IMR-90 (cell line): ENCODE measurements around the gene TTC23L. TPM values are rescaled to one million over a fixed set of nuclear protein-coding genes. Genes with fewer than 3 reads are reported as not detected.

Experiments used
- ATAC-seq: fragments of 200-7000 bp; cut with Tn5 transposase; 2 replicates; pipeline ENCODE4 v1.9.1; 2020; ENCODE audit warnings: low read depth, mild to moderate bottlenecking, moderate library complexity
- BruUV-seq: library from RNA; stranded (reverse); fragments of 400-500 nt; replicated peaks from 2 replicates; lab custom pipeline; 2021; lab: Mats Ljungman, UMichigan
- CTCF ChIA-PET: fragments of 300-600 bp; formaldehyde crosslinking; extraction: SDS; loops from one replicate; lab custom pipeline; 2021; ENCODE audit warnings: antibody characterized with exemption; lab: Yijun Ruan, JAX
- POLR2A ChIA-PET: fragments of 300-600 bp; sonication (Branson Sonifier 250); formaldehyde crosslinking; loops from one replicate; lab custom pipeline; 2022; ENCODE audit warnings: antibody characterized with exemption; ENCODE audit not compliant: unreplicated experiment; lab: Charles Lee
- DNase-seq: peaks from one replicate; pipeline ENCODE4 v3.0.0; 2013
- H2AFZ ChIP-seq: replicated peaks from 2 replicates; pipeline ENCODE3; 2013; ENCODE audit warnings: low read length, mild to moderate bottlenecking; ENCODE audit not compliant: poor library complexity
- H2AK5ac ChIP-seq: 2 replicates; pipeline ENCODE4 v1.6.1; 2013; ENCODE audit warnings: low read depth, low read length, inconsistent platforms
- H2AK9ac ChIP-seq: replicated peaks from 2 replicates; pipeline ENCODE3; 2013; ENCODE audit warnings: mild to moderate bottlenecking, low read depth, low read length, moderate library complexity; ENCODE audit not compliant: poor library complexity
- H2BK120ac ChIP-seq: 2 replicates; pipeline ENCODE4 v1.6.1; 2013; ENCODE audit warnings: low read depth, low read length, inconsistent platforms
- H2BK15ac ChIP-seq: 3 replicates; pipeline ENCODE4 v1.6.1; 2013; ENCODE audit warnings: low read depth, low read length, inconsistent platforms
- H2BK20ac ChIP-seq: 2 replicates; pipeline ENCODE4 v1.6.1; 2013; ENCODE audit warnings: low read depth, mild to moderate bottlenecking, inconsistent platforms, low read length, moderate library complexity
- H2BK5ac ChIP-seq: 2 replicates; pipeline ENCODE4 v1.6.1; 2013; ENCODE audit warnings: mild to moderate bottlenecking, low read depth, low read length, inconsistent platforms; ENCODE audit not compliant: poor library complexity, severe bottlenecking
- H3K14ac ChIP-seq: replicated peaks from 2 replicates; pipeline ENCODE4 v1.6.1; 2013; ENCODE audit warnings: low read depth, low read length, inconsistent platforms
- H3K18ac ChIP-seq: 2 replicates; pipeline ENCODE4 v1.6.1; 2013; ENCODE audit warnings: low read depth, low read length, control low read depth
- H3K23ac ChIP-seq: 2 replicates; pipeline ENCODE4 v1.6.1; 2013; ENCODE audit warnings: low read depth, low read length, inconsistent platforms
- H3K27ac ChIP-seq: 2 replicates; pipeline ENCODE4 v1.5.1; 2013; ENCODE audit warnings: mild to moderate bottlenecking, control low read depth, low read length; ENCODE audit not compliant: insufficient read depth
- H3K27me3 ChIP-seq: 2 replicates; pipeline ENCODE4 v1.6.1; 2013; ENCODE audit warnings: low read length; ENCODE audit not compliant: control insufficient read depth, insufficient read depth
- H3K36me3 ChIP-seq: 2 replicates; pipeline ENCODE4 v1.6.1; 2013; ENCODE audit warnings: low read length, mixed read lengths; ENCODE audit not compliant: control insufficient read depth, insufficient read depth
- H3K4ac ChIP-seq: 2 replicates; pipeline ENCODE4 v1.6.1; 2013; ENCODE audit warnings: low read depth, low read length, inconsistent platforms
- H3K4me1 ChIP-seq: 2 replicates; pipeline ENCODE4 v1.6.1; 2013; ENCODE audit warnings: low read length, mixed read lengths; ENCODE audit not compliant: control insufficient read depth, insufficient read depth
- H3K4me2 ChIP-seq: 2 replicates; pipeline ENCODE4 v1.6.1; 2013; ENCODE audit warnings: low read depth, mild to moderate bottlenecking, control low read depth, low read length, moderate library complexity
- H3K4me3 ChIP-seq: 2 replicates; pipeline ENCODE4 v1.5.1; 2013; ENCODE audit warnings: low read depth, mild to moderate bottlenecking, control low read depth, low read length, moderate library complexity; ENCODE audit not compliant: insufficient read depth
- H3K56ac ChIP-seq: 2 replicates; pipeline ENCODE4 v1.6.1; 2013; ENCODE audit warnings: low read length, inconsistent platforms; ENCODE audit not compliant: insufficient read depth; ENCODE audit errors: extremely low read depth
- H3K79me1 ChIP-seq, 2 experiments: 2 replicates each; pipeline ENCODE4 v1.6.1; 2013; ENCODE audit warnings: low read length in 2 of 2, inconsistent platforms in 1 of 2, low read depth in 1 of 2
- H3K9ac ChIP-seq: 2 replicates; pipeline ENCODE4 v1.6.1; 2013; ENCODE audit warnings: low read depth, low read length, control low read depth
- H3K9me1 ChIP-seq: 2 replicates; pipeline ENCODE4 v1.6.1; 2013; ENCODE audit warnings: low read length, inconsistent platforms; ENCODE audit not compliant: insufficient read depth
- H3K9me3 ChIP-seq: 2 replicates; pipeline ENCODE4 v1.6.1; 2013; ENCODE audit warnings: low read length; ENCODE audit not compliant: control insufficient read depth, insufficient read depth
- H4K20me1 ChIP-seq: 2 replicates; pipeline ENCODE4 v1.6.1; 2013; ENCODE audit warnings: low read length, inconsistent platforms; ENCODE audit not compliant: insufficient read depth
- H4K5ac ChIP-seq: 2 replicates; pipeline ENCODE4 v1.6.1; 2013; ENCODE audit warnings: mild to moderate bottlenecking, low read depth, low read length, control low read depth
- H4K8ac ChIP-seq, 2 experiments: 2 replicates each; pipeline ENCODE4 v1.6.1; 2013; ENCODE audit warnings: low read depth in 2 of 2, low read length in 2 of 2, control low read depth in 1 of 2, inconsistent platforms in 1 of 2
- H4K91ac ChIP-seq: 2 replicates; pipeline ENCODE4 v1.6.1; 2013; ENCODE audit warnings: low read depth, low read length, inconsistent platforms; ENCODE audit not compliant: insufficient read depth
- BHLHE40 ChIP-seq: fragments of 150-350 bp; IDR thresholded peaks from 2 replicates; pipeline ENCODE4 v1.6.1; 2016; ENCODE audit warnings: mild to moderate bottlenecking, low read depth, low read length
- CEBPB ChIP-seq: IDR thresholded peaks from 2 replicates; pipeline ENCODE4 v1.6.1; 2012; ENCODE audit warnings: low read depth, low read length, improper control_type of control experiment
- CHD1 ChIP-seq: IDR thresholded peaks from 2 replicates; pipeline ENCODE4 v1.6.1; 2012; ENCODE audit warnings: low read depth, low read length, improper control_type of control experiment
- CTCF ChIP-seq: conservative IDR thresholded peaks from 2 replicates; pipeline ENCODE4 v1.5.1; 2012; ENCODE audit warnings: mild to moderate bottlenecking, low read depth, low read length, improper control_type of control experiment
- ELK1 ChIP-seq: fragments of 150-350 bp; IDR thresholded peaks from 2 replicates; pipeline ENCODE4 v1.6.1; 2016; ENCODE audit warnings: low read depth, mild to moderate bottlenecking, low read length, moderate library complexity, borderline replicate concordance
- FOS ChIP-seq: fragments of 150-350 bp; IDR thresholded peaks from 2 replicates; pipeline ENCODE4 v1.6.1; 2016; ENCODE audit warnings: low read depth, low read length
- MAFK ChIP-seq: IDR thresholded peaks from 2 replicates; pipeline ENCODE4 v1.6.1; 2012; ENCODE audit warnings: low read depth, low read length, improper control_type of control experiment
- MAZ ChIP-seq: IDR thresholded peaks from 2 replicates; pipeline ENCODE4 v1.6.1; 2012; ENCODE audit warnings: low read depth, mild to moderate bottlenecking, low read length, improper control_type of control experiment, moderate library complexity, borderline replicate concordance
- MXI1 ChIP-seq: IDR thresholded peaks from 2 replicates; pipeline ENCODE4 v1.6.1; 2012; ENCODE audit warnings: low read depth, mild to moderate bottlenecking, low read length, moderate library complexity, borderline replicate concordance
- NFE2L2 ChIP-seq: fragments of 150-350 bp; IDR thresholded peaks from 2 replicates; pipeline ENCODE4 v1.6.1; 2016; ENCODE audit warnings: low read depth, mild to moderate bottlenecking, low read length
- POLR2A ChIP-seq: IDR thresholded peaks from 2 replicates; pipeline ENCODE4 v1.6.1; 2012; ENCODE audit warnings: mild to moderate bottlenecking, low read depth, low read length
- RAD21 ChIP-seq: IDR thresholded peaks from 2 replicates; pipeline ENCODE4 v1.6.1; 2012; ENCODE audit warnings: low read length, improper control_type of control experiment
- RCOR1 ChIP-seq: IDR thresholded peaks from 2 replicates; pipeline ENCODE4 v1.6.1; 2012; ENCODE audit warnings: mild to moderate bottlenecking, low read length, improper control_type of control experiment; ENCODE audit not compliant: insufficient replicate concordance
- RFX5 ChIP-seq: IDR thresholded peaks from 2 replicates; pipeline ENCODE4 v1.8.0; 2012; ENCODE audit warnings: low read depth, mild to moderate bottlenecking, low read length, moderate library complexity
- SMC3 ChIP-seq: fragments of 150-350 bp; IDR thresholded peaks from 2 replicates; pipeline ENCODE4 v1.6.1; 2016; ENCODE audit warnings: low read depth, mild to moderate bottlenecking, antibody characterized with exemption, low read length, moderate library complexity
- USF2 ChIP-seq: fragments of 150-350 bp; IDR thresholded peaks from 2 replicates; pipeline ENCODE4 v1.6.1; 2017; ENCODE audit warnings: mild to moderate bottlenecking, antibody characterized with exemption, low read length, low read depth
- WGBS, 2 experiments: methylation state at CpG; one replicate each; pipeline versions ENCODE4 v1.1.5 to v1.1.7; 2013; ENCODE audit warnings: missing lambda C conversion rate in 2 of 2; ENCODE audit not compliant: insufficient read length in 1 of 2; ENCODE audit errors: extremely low coverage in 2 of 2; 5-methylcytosine and 5-hydroxymethylcytosine counted together
- dilution Hi-C: fragments of 300-500 bp; cut with HindIII; formaldehyde crosslinking; loops from one replicate; pipeline ENCODE4 v1.14.3; 2018; ENCODE audit warnings: low sequenced_read_pairs; ENCODE audit not compliant: unreplicated experiment
- in situ Hi-C: fragments of 300-500 bp; cut with MboI; formaldehyde crosslinking; loops from 3 replicates; pipeline ENCODE4 v1.14.3; 2019; ENCODE audit warnings: low sequenced_read_pairs, inconsistent platforms, mixed read lengths
- intact Hi-C: fragments of 100-400 bp; cut with micrococcal nuclease; formaldehyde crosslinking; loops from 2 replicates; pipeline ENCODE4 v1.10.0; 2022
- polyA plus RNA-seq, 3 experiments: library from polyadenylated mRNA; depleted of rRNA; stranded (reverse); fragments of >200 nt; gene quantifications; 2 replicates each; pipeline ENCODE4 v1.2.3, GENCODE V29; 2012; ENCODE audit warnings: low replicate concordance in 1 of 3
- total RNA-seq: library from RNA; depleted of rRNA; stranded (reverse); fragments of >200 nt; gene quantifications from 2 replicates; pipeline ENCODE4 v1.2.3, GENCODE V29; 2012

Gene TTC23L
- total and polyA plus RNA-seq, 2 of the 4 experiments (the other 2 are of a cell fraction) = under 0.01 TPM; not detected in 1

GRCh38 chr5:34834794-34835089 is 4.2 kb upstream of the TTC23L start:
- intact Hi-C loops = no loop called here
- ChIA-PET CTCF (no interaction called here), POLR2A (no interaction called here)
- Histone ChIP-seq H4K5ac (no peak overlapping the region), H3K79me1 (peaks cover 7 to 22% of the 10 kb centered on the region in 2 experiments), H3K18ac (no peak overlapping the region), H2AK9ac (no peak overlapping the region), H3K4me2 (no peak overlapping the region), H2AFZ (no peak overlapping the region), H3K4me3 (no peak overlapping the region), H3K23ac (no peak overlapping the region), H2BK5ac (no peak overlapping the region), H3K4ac (no peak overlapping the region), H4K20me1 (no peaks in the 10 kb centered on the region; the same call in 1 of the 2 replicates), H3K56ac (no peak overlapping the region), H4K8ac (0 out of 4 replicates have a peak overlapping the region, but pooled peaks of 1 of the 2 experiments have one; percentile 9), H2BK15ac (no peak overlapping the region), H3K14ac (no peak overlapping the region), H2BK120ac (no peak overlapping the region), H3K9me3 (no peaks in the 10 kb centered on the region), H3K36me3 (peaks cover 35% of the 10 kb centered on the region), H4K91ac (no peak overlapping the region), H2AK5ac (no peak overlapping the region), H3K9me1 (peaks cover 11% of the 10 kb centered on the region; the same call in 1 of the 2 replicates), H3K27ac (no peak overlapping the region), H2BK20ac (no peak overlapping the region), H3K9ac (no peak overlapping the region), H3K27me3 (no peaks in the 10 kb centered on the region), H3K4me1 (peaks cover 9% of the 10 kb centered on the region; the same call in 1 of the 2 replicates)
- no TSS peak for BruUV-seq
- no peak for DNase-seq
- ATAC-seq = no peak
- dilution Hi-C loops = no loop called here
- WGBS, 2 experiments = no CpG with 5 or more reads among the region's 1 CpG
- TF ChIP-seq NFE2L2 (no peak), SMC3 (no peak), CTCF (no peak), USF2 (no peak), MAFK (no peak), BHLHE40 (no peak), RAD21 (no peak), CHD1 (no peak), CEBPB (no peak), POLR2A (no peak), RFX5 (no peak), RCOR1 (no peak), FOS (no peak), MAZ (no peak), ELK1 (no peak), MXI1 (no peak)
- in situ Hi-C loops = no loop called here
